ENCODE measurements around the gene RPL7L1. TPM values are rescaled to one million over a fixed set of nuclear protein-coding genes. Genes with fewer than 3 reads are reported as not detected.

RPL7L1 gene
- polyA plus RNA-seq, 1 donor, result 78.8 TPM

GRCh38 chr6:42932412-42932811, 53.0 kb downstream of the RPL7L1 start:
- DNase-seq (ENCODE audit: low read depth), result no peak

GRCh38 chr6:42933205-42933604, 53.8 kb downstream of the RPL7L1 start:
- no peak for DNase-seq (ENCODE audit: low read depth)

DNA sequence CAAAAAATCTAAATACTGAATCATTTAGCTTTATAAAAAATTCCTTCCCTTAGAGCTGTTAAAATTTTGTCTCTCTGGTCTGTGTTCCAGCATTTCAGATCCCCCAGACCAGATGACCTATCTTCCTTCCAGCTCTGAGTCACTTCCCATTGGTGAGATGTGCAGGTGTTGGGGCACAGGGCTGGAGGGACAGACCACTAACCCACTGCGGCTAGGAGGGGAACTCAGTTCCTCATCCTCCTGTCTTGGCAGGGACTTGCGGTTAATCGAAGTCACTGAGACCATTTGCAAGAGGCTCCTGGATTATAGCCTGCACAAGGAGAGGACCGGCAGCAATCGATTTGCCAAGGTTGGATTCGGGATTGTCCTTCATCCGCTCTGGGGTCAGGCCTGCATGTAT, 55.9 kb downstream of the RPL7L1 start:
- no peak for DNase-seq (ENCODE audit: low read depth)

GRCh38 chr6:42936398-42936797, 57.0 kb downstream of the RPL7L1 start:
- DNase-seq (ENCODE audit: low read depth), result no peak

DNA sequence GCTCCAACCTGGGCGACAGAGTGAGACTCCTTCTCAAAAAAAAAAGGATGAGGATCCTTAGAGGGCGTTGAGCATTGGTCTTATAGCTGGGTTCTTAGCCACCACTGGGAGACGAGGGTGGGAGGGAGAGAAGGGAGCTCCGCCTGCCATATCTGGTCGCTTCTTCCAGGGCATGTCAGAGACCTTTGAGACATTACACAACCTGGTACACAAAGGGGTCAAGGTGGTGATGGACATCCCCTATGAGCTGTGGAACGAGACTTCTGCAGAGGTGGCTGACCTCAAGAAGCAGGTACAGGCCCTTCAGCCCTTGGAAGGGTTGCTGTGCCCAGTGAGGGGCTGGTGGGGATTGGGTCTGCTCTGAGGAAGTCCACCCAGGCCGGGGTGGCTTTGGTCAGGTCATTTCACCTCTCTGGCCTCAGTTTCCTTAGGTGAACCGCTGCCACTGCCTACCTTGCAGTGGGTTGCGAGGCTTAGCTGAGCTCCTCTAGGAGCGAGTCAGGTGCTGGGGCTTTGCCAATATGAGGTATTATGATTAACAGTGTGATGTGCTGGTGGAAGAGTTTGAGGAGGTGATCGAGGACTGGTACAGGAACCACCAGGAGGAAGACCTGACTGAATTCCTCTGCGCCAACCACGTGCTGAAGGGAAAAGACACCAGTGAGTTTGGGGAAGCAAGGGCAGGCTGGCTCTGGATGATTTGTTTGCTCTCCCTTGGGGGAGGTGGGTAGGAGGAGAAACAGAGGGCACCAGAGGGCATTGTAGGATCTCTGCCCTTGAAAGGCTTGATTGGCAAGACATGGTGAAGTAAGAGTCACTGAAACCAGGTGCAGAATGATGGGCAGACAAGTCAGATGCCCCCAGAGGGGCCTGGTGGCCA, 58.4 kb downstream of the RPL7L1 start:
- DNase-seq (ENCODE audit: low read depth), result no peak

DNA sequence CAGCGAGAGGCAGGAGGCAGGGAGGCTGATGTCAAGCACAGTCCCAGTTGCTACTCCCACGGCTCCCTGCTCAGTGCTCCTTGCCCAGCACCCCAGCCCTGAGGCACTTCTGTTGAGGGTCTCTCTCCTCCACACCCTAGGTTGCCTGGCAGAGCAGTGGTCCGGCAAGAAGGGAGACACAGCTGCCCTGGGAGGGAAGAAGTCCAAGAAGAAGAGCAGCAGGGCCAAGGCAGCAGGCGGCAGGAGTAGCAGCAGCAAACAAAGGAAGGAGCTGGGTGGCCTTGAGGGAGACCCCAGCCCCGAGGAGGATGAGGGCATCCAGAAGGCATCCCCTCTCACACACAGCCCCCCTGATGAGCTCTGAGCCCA, 59.0 kb downstream of the RPL7L1 start:
- DNase-seq (ENCODE audit: low read depth), result no peak

GRCh38 chr6:42938987-42939809, 59.8 kb downstream of the RPL7L1 start:
- DNase-seq (ENCODE audit: low read depth), result no peak

Other genes starting within 250 kb of the RPL7L1 start
- 2.6 TPM for gene PRPH2, start 157.0 kb upstream of the RPL7L1 start, polyA plus RNA-seq (ENCODE audit: insufficient read length)
- 12.3 TPM for gene TBCC, start 133.5 kb upstream of the RPL7L1 start, polyA plus RNA-seq (ENCODE audit: insufficient read length)
- 10.9 TPM for gene BICRAL, start 97.6 kb upstream of the RPL7L1 start, polyA plus RNA-seq (ENCODE audit: insufficient read length)
- not detected for gene PTCRA, start 36.4 kb downstream of the RPL7L1 start, polyA plus RNA-seq (ENCODE audit: insufficient read length)
- gene CNPY3, start 49.9 kb downstream of the RPL7L1 start, polyA plus RNA-seq (ENCODE audit: insufficient read length), result 23.6 TPM
- gene GNMT, start 81.1 kb downstream of the RPL7L1 start, polyA plus RNA-seq (ENCODE audit: insufficient read length), result 0.65 TPM
- 15.0 TPM for gene PEX6, start 99.6 kb downstream of the RPL7L1 start, polyA plus RNA-seq (ENCODE audit: insufficient read length)
- gene PPP2R5D, start 105.0 kb downstream of the RPL7L1 start, polyA plus RNA-seq (ENCODE audit: insufficient read length), result 39.0 TPM
- gene MEA1, start 134.3 kb downstream of the RPL7L1 start, polyA plus RNA-seq (ENCODE audit: insufficient read length), result 39.6 TPM
- gene KLHDC3, start 134.6 kb downstream of the RPL7L1 start, polyA plus RNA-seq (ENCODE audit: insufficient read length), result 227 TPM
- gene RRP36, start 142.0 kb downstream of the RPL7L1 start, polyA plus RNA-seq (ENCODE audit: insufficient read length), result 40.4 TPM
- gene CUL7, start 174.2 kb downstream of the RPL7L1 start, polyA plus RNA-seq (ENCODE audit: insufficient read length), result 44.5 TPM
- gene MRPL2, start 179.8 kb downstream of the RPL7L1 start, polyA plus RNA-seq (ENCODE audit: insufficient read length), result 43.9 TPM
- gene KLC4, start 180.0 kb downstream of the RPL7L1 start, polyA plus RNA-seq (ENCODE audit: insufficient read length), result 27.6 TPM
- 53.2 TPM for gene PTK7, start 196.7 kb downstream of the RPL7L1 start, polyA plus RNA-seq (ENCODE audit: insufficient read length)